H1 (cell line): Measurements from ENCODE around the gene RPA3. TPM values are rescaled to one million over a fixed set of nuclear protein-coding genes. Genes with fewer than 3 reads are reported as not detected.
A peak's percentile ranks its signal among the peaks of the same experiment; 100 is the strongest.

Experiments
- ATF3 ChIP-seq: IDR thresholded peaks from 2 replicates; pipeline ENCODE4 v1.6.1; 2011; ENCODE audit warnings: low read depth, mild to moderate bottlenecking, low read length; ENCODE audit not compliant: insufficient read depth
- CHD2 ChIP-seq: IDR thresholded peaks from 2 replicates; pipeline ENCODE4 v1.6.1; 2012; ENCODE audit warnings: low read length, improper control_type of control experiment
- CHD7 ChIP-seq: fragments of 300-600 bp; sonication (generic); IDR thresholded peaks from 2 replicates; pipeline ENCODE4 v1.7.1; 2012; ENCODE audit warnings: low read length, moderate library complexity, mild to moderate bottlenecking, inconsistent platforms; ENCODE audit not compliant: insufficient replicate concordance
- E2F6 ChIP-seq: IDR thresholded peaks from 2 replicates; pipeline ENCODE4 v1.6.1; 2012; ENCODE audit warnings: inconsistent platforms
- EGR1 ChIP-seq: IDR thresholded peaks from 2 replicates; pipeline ENCODE4 v1.6.1; 2011; ENCODE audit warnings: low read depth, low read length, borderline replicate concordance
- GABPA ChIP-seq: IDR thresholded peaks from 2 replicates; pipeline ENCODE4 v1.6.1; 2011; ENCODE audit warnings: mild to moderate bottlenecking, low read length, moderate library complexity, borderline replicate concordance; ENCODE audit not compliant: insufficient read depth
- MAFK ChIP-seq: IDR thresholded peaks from 2 replicates; pipeline ENCODE4 v1.6.1; 2012; ENCODE audit warnings: low read depth, mild to moderate bottlenecking, improper control_type of control experiment, low read length
- PHF8 ChIP-seq: fragments of 200-600 bp; sonication (generic); conservative IDR thresholded peaks from 2 replicates; pipeline ENCODE4 v1.7.1; 2012; ENCODE audit warnings: low read depth, mild to moderate bottlenecking, inconsistent platforms, low read length, moderate library complexity
- SP2 ChIP-seq: IDR thresholded peaks from 2 replicates; pipeline ENCODE4 v1.6.1; 2012; ENCODE audit warnings: mild to moderate bottlenecking, low read length, inconsistent platforms
- TEAD4 ChIP-seq: IDR thresholded peaks from 2 replicates; pipeline ENCODE4 v1.6.1; 2012; ENCODE audit warnings: low read depth, low read length, inconsistent platforms, mixed read lengths
- polyA plus RNA-seq, 7 experiments: library from polyadenylated mRNA; depleted of rRNA in 3 of 7; stranded (reverse) in 5 of 7; unstranded in 2 of 7; fragments of >200 nt in 5 of 7; fragments of 200-250 nt in 2 of 7; gene quantifications; 1 replicate in 5 of 7; 2 replicates in 1 of 7; 4 replicates in 1 of 7; pipeline versions ENCODE4 v1.2.1 to v1.2.3, GENCODE V29; 2011 to 2013; ENCODE audit warnings: missing spikeins in 2 of 7, mixed read lengths in 2 of 7
- total RNA-seq: library from RNA; stranded (reverse); fragmentation: NEBNext Ultra II Directional; extraction: Animal tissue kit (Norgen Biotek cat#: 25700); gene quantifications from 2 replicates; pipeline ENCODE4 v1.2.1, GENCODE V29; 2021

Gene RPA3
- total and polyA plus RNA-seq, 2 of the 8 experiments (the other 6 are each of a cell fraction or from before 2014, with no cell fraction given), result 60.2 to 105 TPM

GRCh38 chr7:7653593-7654187 is 64.7 kb downstream of the RPA3 start (continued):
- no peak for TF ChIP-seq CHD7
- TF ChIP-seq E2F6, result no peak
- no peak for TF ChIP-seq SP2
- no peak for TF ChIP-seq PHF8
- no peak for TF ChIP-seq ATF3
- TF ChIP-seq EGR1, result no peak
- no peak for TF ChIP-seq MAFK
- TF ChIP-seq GABPA, result no peak
- TF ChIP-seq TEAD4, result peak; percentile 70
- no peak for TF ChIP-seq CHD2
